C1 segment of cervical spinal cord (tissue), 14 donors: Measurements from ENCODE around the gene MAGI1.
"Not testable (repeated sequence)": the region's sequence is repeated elsewhere in the genome, so short reads cannot be mapped to it uniquely, and the experiment has no call there.

Experiments
- DNase-seq, 14 donors: peaks; one replicate each; lab custom pipeline; 2025; lab: John Stamatoyannopoulos, UW

Gene MAGI1

GRCh38 chr3:65632414-65632813 lies 406.3 kb downstream of the MAGI1 start:
- no peak for DNase-seq

- no peak for DNase-seq
These were observed 409.7 kb downstream of the MAGI1 start for GRCh38 chr3:65628978-65629377.

GRCh38 chr3:65627062-65627461 lies 411.7 kb downstream of the MAGI1 start:
- no peak for DNase-seq

GRCh38 chr3:65625305-65625704 lies 413.4 kb downstream of the MAGI1 start:
- DNase-seq, result no peak

GRCh38 chr3:65623362-65623761 lies 415.4 kb downstream of the MAGI1 start:
- DNase-seq, result no peak

- DNase-seq, result peak in 1 of 14 donors; percentile 23
These were observed 418.8 kb downstream of the MAGI1 start for GRCh38 chr3:65619888-65620287.

- DNase-seq, result no peak
These were observed 419.3 kb downstream of the MAGI1 start for GRCh38 chr3:65619451-65619881.

GRCh38 chr3:65618599-65618998 lies 420.1 kb downstream of the MAGI1 start:
- no peak for DNase-seq

GRCh38 chr3:65617787-65618186 lies 420.9 kb downstream of the MAGI1 start:
- no peak for DNase-seq

GRCh38 chr3:65617209-65617608 lies 421.5 kb downstream of the MAGI1 start:
- DNase-seq, result no peak

GRCh38 chr3:65616563-65616962 lies 422.2 kb downstream of the MAGI1 start:
- no peak for DNase-seq

GRCh38 chr3:65615329-65615728 lies 423.4 kb downstream of the MAGI1 start:
- no peak for DNase-seq

- no peak for DNase-seq
These were observed 424.1 kb downstream of the MAGI1 start for GRCh38 chr3:65614585-65614984.

- DNase-seq, result not testable (repeated sequence)
These were observed 430.7 kb downstream of the MAGI1 start for GRCh38 chr3:65607965-65608460.

- DNase-seq, result no peak
These were observed 431.6 kb downstream of the MAGI1 start for GRCh38 chr3:65607101-65607500.

- no peak for DNase-seq
These were observed 432.8 kb downstream of the MAGI1 start for GRCh38 chr3:65605876-65606432.

- no peak for DNase-seq
These were observed 433.7 kb downstream of the MAGI1 start for GRCh38 chr3:65604863-65605526.

- no peak for DNase-seq
These were observed 435.1 kb downstream of the MAGI1 start for GRCh38 chr3:65603631-65604030.

- DNase-seq, result no peak
These were observed 437.8 kb downstream of the MAGI1 start for GRCh38 chr3:65600888-65601287.

- peak in 2 of 14 donors; percentile 63 for DNase-seq
These were observed 440.7 kb downstream of the MAGI1 start for GRCh38 chr3:65597952-65598413.

GRCh38 chr3:65597226-65597951 lies 441.3 kb downstream of the MAGI1 start:
- peak in 13 of 14 donors; percentile 18 to 81 (median 66) for DNase-seq

- DNase-seq, result peak in 5 of 14 donors; percentile 5 to 75 (median 54)
These were observed 442.0 kb downstream of the MAGI1 start for GRCh38 chr3:65596571-65597225.
